ENCODE data around the gene PACS2. TPM values are rescaled to one million over a fixed set of nuclear protein-coding genes. Genes with fewer than 3 reads are reported as not detected.

Gene PACS2
- total RNA-seq, 1 experiment from 2014 or later, result 100 TPM

DNA sequence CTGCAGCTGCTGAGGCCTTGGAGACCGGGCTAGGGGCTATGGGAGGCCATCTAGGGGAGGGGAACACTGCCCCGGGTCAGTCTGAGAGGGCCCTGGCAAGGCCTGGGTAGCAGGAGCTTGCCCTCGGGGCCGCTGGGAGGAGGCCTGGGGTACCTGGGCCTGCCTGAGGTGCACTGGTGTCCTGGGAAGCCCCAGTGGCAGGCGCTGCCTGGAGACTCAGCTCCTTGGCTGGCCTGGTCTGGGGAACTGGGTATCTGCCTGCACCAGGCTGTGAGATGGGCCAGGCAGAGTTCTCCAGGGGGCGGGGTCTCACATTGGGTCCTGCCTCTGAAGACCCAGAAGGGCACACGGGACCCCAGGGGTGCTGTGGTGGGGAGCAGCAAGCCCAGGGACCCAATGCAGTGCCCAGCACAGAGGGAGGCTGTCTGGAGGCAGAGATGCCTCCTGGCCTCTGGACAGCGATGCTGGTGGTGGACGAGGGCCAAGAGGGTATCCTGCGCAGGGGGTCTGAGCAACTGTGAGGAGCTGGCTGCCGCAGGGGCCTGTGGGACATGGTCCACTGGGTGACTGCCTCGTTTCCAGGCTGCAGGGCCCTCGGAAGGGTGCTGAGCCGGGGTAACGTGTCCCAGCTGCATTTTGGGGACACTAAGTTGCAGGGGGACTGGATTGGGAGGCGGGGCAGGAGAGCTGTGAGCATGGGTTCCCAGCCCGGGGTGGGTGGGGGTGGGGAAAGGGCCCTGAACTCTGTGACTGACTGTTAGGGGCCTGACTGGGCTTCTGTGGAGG is 97.6 kb downstream of the PACS2 start:
- H3K4me3 Mint-ChIP-seq, result no peak overlapping the region
- peaks cover 13% of the 10 kb centered on the region for H3K4me1 Mint-ChIP-seq
- H3K36me3 Mint-ChIP-seq, result peaks cover 5% of the 10 kb centered on the region; the same call in 1 of the 2 replicates
- TF ChIP-seq, protein P1, sequence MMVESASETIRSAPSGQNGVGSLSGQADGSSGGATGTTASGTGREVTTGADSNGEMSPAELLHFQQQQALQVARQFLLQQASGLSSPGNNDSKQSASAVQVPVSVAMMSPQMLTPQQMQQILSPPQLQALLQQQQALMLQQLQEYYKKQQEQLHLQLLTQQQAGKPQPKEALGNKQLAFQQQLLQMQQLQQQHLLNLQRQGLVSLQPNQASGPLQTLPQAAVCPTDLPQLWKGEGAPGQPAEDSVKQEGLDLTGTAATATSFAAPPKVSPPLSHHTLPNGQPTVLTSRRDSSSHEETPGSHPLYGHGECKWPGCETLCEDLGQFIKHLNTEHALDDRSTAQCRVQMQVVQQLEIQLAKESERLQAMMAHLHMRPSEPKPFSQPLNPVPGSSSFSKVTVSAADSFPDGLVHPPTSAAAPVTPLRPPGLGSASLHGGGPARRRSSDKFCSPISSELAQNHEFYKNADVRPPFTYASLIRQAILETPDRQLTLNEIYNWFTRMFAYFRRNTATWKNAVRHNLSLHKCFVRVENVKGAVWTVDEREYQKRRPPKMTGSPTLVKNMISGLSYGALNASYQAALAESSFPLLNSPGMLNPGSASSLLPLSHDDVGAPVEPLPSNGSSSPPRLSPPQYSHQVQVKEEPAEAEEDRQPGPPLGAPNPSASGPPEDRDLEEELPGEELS (CRISPR knock-in tag; IDR thresholded peaks at IDR 0.05), result no peak
- TF ChIP-seq NFATC4 (CRISPR knock-in tag; IDR thresholded peaks at IDR 0.05) (no peak), ZBTB21 (CRISPR knock-in tag; IDR thresholded peaks at IDR 0.05; ENCODE audit: borderline replicate concordance) (no peak), NFE2L1 (CRISPR knock-in tag; IDR thresholded peaks at IDR 0.05) (no peak), SP1 (CRISPR knock-in tag; conservative IDR thresholded peaks at IDR 0.05) (no peak), KAT7 (CRISPR knock-in tag; IDR thresholded peaks at IDR 0.05; ENCODE audit: borderline replicate concordance) (no peak), FOXK1 (CRISPR knock-in tag; IDR thresholded peaks at IDR 0.05) (no peak), FOXP1 (CRISPR knock-in tag; IDR thresholded peaks at IDR 0.05; ENCODE audit: borderline replicate concordance) (no peak), SOX15 (CRISPR knock-in tag; IDR thresholded peaks at IDR 0.05) (no peak), ZNF121 (CRISPR knock-in tag; IDR thresholded peaks at IDR 0.05) (no peak)
- TF ChIP-seq, protein P2, sequence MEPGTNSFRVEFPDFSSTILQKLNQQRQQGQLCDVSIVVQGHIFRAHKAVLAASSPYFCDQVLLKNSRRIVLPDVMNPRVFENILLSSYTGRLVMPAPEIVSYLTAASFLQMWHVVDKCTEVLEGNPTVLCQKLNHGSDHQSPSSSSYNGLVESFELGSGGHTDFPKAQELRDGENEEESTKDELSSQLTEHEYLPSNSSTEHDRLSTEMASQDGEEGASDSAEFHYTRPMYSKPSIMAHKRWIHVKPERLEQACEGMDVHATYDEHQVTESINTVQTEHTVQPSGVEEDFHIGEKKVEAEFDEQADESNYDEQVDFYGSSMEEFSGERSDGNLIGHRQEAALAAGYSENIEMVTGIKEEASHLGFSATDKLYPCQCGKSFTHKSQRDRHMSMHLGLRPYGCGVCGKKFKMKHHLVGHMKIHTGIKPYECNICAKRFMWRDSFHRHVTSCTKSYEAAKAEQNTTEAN (CRISPR knock-in tag; IDR thresholded peaks at IDR 0.05), result no peak
- TF ChIP-seq, protein P3, sequence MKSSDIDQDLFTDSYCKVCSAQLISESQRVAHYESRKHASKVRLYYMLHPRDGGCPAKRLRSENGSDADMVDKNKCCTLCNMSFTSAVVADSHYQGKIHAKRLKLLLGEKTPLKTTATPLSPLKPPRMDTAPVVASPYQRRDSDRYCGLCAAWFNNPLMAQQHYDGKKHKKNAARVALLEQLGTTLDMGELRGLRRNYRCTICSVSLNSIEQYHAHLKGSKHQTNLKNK (CRISPR knock-in tag; IDR thresholded peaks at IDR 0.05), result no peak
- TF ChIP-seq, protein P4, sequence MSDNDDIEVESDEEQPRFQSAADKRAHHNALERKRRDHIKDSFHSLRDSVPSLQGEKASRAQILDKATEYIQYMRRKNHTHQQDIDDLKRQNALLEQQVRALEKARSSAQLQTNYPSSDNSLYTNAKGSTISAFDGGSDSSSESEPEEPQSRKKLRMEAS (CRISPR knock-in tag; IDR thresholded peaks at IDR 0.05), result no peak
- TF ChIP-seq, protein P5, sequence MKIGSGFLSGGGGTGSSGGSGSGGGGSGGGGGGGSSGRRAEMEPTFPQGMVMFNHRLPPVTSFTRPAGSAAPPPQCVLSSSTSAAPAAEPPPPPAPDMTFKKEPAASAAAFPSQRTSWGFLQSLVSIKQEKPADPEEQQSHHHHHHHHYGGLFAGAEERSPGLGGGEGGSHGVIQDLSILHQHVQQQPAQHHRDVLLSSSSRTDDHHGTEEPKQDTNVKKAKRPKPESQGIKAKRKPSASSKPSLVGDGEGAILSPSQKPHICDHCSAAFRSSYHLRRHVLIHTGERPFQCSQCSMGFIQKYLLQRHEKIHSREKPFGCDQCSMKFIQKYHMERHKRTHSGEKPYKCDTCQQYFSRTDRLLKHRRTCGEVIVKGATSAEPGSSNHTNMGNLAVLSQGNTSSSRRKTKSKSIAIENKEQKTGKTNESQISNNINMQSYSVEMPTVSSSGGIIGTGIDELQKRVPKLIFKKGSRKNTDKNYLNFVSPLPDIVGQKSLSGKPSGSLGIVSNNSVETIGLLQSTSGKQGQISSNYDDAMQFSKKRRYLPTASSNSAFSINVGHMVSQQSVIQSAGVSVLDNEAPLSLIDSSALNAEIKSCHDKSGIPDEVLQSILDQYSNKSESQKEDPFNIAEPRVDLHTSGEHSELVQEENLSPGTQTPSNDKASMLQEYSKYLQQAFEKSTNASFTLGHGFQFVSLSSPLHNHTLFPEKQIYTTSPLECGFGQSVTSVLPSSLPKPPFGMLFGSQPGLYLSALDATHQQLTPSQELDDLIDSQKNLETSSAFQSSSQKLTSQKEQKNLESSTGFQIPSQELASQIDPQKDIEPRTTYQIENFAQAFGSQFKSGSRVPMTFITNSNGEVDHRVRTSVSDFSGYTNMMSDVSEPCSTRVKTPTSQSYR (CRISPR knock-in tag; IDR thresholded peaks at IDR 0.05), result no peak
- TF ChIP-seq, protein P6, sequence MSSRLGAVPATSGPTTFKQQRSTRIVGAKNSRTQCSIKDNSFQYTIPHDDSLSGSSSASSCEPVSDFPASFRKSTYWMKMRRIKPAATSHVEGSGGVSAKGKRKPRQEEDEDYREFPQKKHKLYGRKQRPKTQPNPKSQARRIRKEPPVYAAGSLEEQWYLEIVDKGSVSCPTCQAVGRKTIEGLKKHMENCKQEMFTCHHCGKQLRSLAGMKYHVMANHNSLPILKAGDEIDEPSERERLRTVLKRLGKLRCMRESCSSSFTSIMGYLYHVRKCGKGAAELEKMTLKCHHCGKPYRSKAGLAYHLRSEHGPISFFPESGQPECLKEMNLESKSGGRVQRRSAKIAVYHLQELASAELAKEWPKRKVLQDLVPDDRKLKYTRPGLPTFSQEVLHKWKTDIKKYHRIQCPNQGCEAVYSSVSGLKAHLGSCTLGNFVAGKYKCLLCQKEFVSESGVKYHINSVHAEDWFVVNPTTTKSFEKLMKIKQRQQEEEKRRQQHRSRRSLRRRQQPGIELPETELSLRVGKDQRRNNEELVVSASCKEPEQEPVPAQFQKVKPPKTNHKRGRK (CRISPR knock-in tag; IDR thresholded peaks at IDR 0.05; ENCODE audit: borderline replicate concordance), result no peak
- TF ChIP-seq, protein P7, sequence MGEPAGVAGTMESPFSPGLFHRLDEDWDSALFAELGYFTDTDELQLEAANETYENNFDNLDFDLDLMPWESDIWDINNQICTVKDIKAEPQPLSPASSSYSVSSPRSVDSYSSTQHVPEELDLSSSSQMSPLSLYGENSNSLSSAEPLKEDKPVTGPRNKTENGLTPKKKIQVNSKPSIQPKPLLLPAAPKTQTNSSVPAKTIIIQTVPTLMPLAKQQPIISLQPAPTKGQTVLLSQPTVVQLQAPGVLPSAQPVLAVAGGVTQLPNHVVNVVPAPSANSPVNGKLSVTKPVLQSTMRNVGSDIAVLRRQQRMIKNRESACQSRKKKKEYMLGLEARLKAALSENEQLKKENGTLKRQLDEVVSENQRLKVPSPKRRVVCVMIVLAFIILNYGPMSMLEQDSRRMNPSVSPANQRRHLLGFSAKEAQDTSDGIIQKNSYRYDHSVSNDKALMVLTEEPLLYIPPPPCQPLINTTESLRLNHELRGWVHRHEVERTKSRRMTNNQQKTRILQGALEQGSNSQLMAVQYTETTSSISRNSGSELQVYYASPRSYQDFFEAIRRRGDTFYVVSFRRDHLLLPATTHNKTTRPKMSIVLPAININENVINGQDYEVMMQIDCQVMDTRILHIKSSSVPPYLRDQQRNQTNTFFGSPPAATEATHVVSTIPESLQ (CRISPR knock-in tag; IDR thresholded peaks at IDR 0.05), result no peak
- DNase-seq (ENCODE audit: low spot score) (peak; percentile 15), ATAC-seq (no peak)
- H3K27me3 Mint-ChIP-seq (ENCODE audit: low read depth), result peaks cover 80% of the 10 kb centered on the region
- H3K9me3 Mint-ChIP-seq, result no peaks in the 10 kb centered on the region
- ChIA-PET POLR2A (no interaction called here), CTCF (interaction anchor here (0.6 to 1.9 kb wide), 4 partner anchors 9 to 585 kb away, joined by 3 to 15 read pairs (median 3); no protein-coding TSS in a partner anchor)
- no peak overlapping the region for H3K27ac Mint-ChIP-seq
